Liver (tissue), 9 donors: Measurements from ENCODE around the gene TBRG4. TPM values are rescaled to one million over a fixed set of nuclear protein-coding genes. Genes with fewer than 3 reads are reported as not detected.

Source experiments
- DNase-seq: peaks from one replicate; pipeline ENCODE4 v3.0.0-alpha.2; 2017; ENCODE audit warnings: low spot score
- H3K27ac ChIP-seq, 2 donors: one replicate each; pipeline ENCODE4 v1.7.0; 2013; ENCODE audit warnings: inconsistent platforms in 2 of 2, low read length in 2 of 2, control low read depth in 1 of 2, low read depth in 1 of 2, mild to moderate bottlenecking in 1 of 2
- H3K27me3 ChIP-seq, 4 donors: one replicate each; pipeline versions ENCODE4 v1.6.1 to v1.7.0; 2013; ENCODE audit warnings: low read length in 3 of 4, inconsistent platforms in 1 of 4, mild to moderate bottlenecking in 1 of 4, moderate library complexity in 1 of 4; ENCODE audit not compliant: control insufficient read depth in 4 of 4, insufficient read depth in 4 of 4
- H3K36me3 ChIP-seq, 4 donors: one replicate each; pipeline versions ENCODE4 v1.6.1 to v1.7.0; 2013; ENCODE audit warnings: low read length in 3 of 4, mild to moderate bottlenecking in 3 of 4, low read depth in 1 of 4, moderate library complexity in 1 of 4; ENCODE audit not compliant: control insufficient read depth in 4 of 4, insufficient read depth in 3 of 4
- H3K4me1 ChIP-seq, 4 donors: one replicate each; pipeline versions ENCODE4 v1.6.1 to v1.7.0; 2013; ENCODE audit warnings: low read length in 3 of 4, mild to moderate bottlenecking in 3 of 4, moderate library complexity in 1 of 4; ENCODE audit not compliant: control insufficient read depth in 4 of 4, insufficient read depth in 4 of 4
- H3K4me3 ChIP-seq, 3 donors: one replicate each; pipeline versions ENCODE4 v1.6.1 to v1.7.0; 2013; ENCODE audit warnings: low read length in 3 of 3, control low read depth in 1 of 3, low read depth in 1 of 3, mild to moderate bottlenecking in 1 of 3
- H3K9ac ChIP-seq, 2 donors: one replicate each; pipeline ENCODE4 v1.7.0; 2013; ENCODE audit warnings: low read length in 2 of 2, mild to moderate bottlenecking in 2 of 2, moderate library complexity in 2 of 2, control low read depth in 1 of 2, low read depth in 1 of 2
- H3K9me3 ChIP-seq, 4 donors: one replicate each; pipeline versions ENCODE4 v1.6.1 to v1.7.0; 2013; ENCODE audit warnings: low read length in 3 of 4; ENCODE audit not compliant: control insufficient read depth in 4 of 4
- EGR1 ChIP-seq, 2 donors: IDR thresholded peaks; 2 replicates each; pipeline ENCODE4 v1.6.1; 2016 to 2018; ENCODE audit warnings: antibody characterized with exemption in 2 of 2, low read depth in 2 of 2
- FOXA1 ChIP-seq: IDR thresholded peaks from 2 replicates; pipeline ENCODE4 v1.6.1; 2016; ENCODE audit warnings: antibody characterized with exemption
- FOXA2 ChIP-seq: IDR thresholded peaks from 2 replicates; pipeline ENCODE4 v1.6.1; 2016; ENCODE audit warnings: antibody characterized with exemption
- GABPA ChIP-seq, 2 donors: IDR thresholded peaks in 1 of 2; conservative IDR thresholded peaks in 1 of 2; 2 replicates each; pipeline ENCODE4 v1.6.1; 2016; ENCODE audit warnings: antibody characterized with exemption in 2 of 2, mild to moderate bottlenecking in 1 of 2, moderate library complexity in 1 of 2
- HNF4A ChIP-seq, 2 donors: conservative IDR thresholded peaks; 2 replicates each; pipeline ENCODE4 v1.6.1; 2016; ENCODE audit warnings: antibody characterized with exemption in 2 of 2, mild to moderate bottlenecking in 2 of 2
- HNF4G ChIP-seq: IDR thresholded peaks from 2 replicates; pipeline ENCODE4 v1.6.1; 2016; ENCODE audit warnings: antibody characterized with exemption
- JUND ChIP-seq, 2 donors: IDR thresholded peaks; 2 replicates each; pipeline ENCODE4 v1.6.1; 2016; ENCODE audit warnings: antibody characterized with exemption in 2 of 2
- NR2F2 ChIP-seq: IDR thresholded peaks from 2 replicates; pipeline ENCODE4 v1.6.1; 2016; ENCODE audit warnings: antibody characterized with exemption
- RAD21 ChIP-seq, 2 donors: IDR thresholded peaks; 2 replicates each; pipeline ENCODE4 v1.6.1; 2016; ENCODE audit warnings: antibody characterized with exemption in 2 of 2, mild to moderate bottlenecking in 2 of 2
- RXRA ChIP-seq, 2 donors: IDR thresholded peaks; 2 replicates each; pipeline ENCODE4 v1.6.1; 2017 to 2018; ENCODE audit warnings: antibody characterized with exemption in 2 of 2, mild to moderate bottlenecking in 1 of 2
- SP1 ChIP-seq: IDR thresholded peaks from 2 replicates; pipeline ENCODE4 v1.6.1; 2018; ENCODE audit warnings: antibody characterized with exemption, mild to moderate bottlenecking
- TAF1 ChIP-seq: conservative IDR thresholded peaks from 2 replicates; pipeline ENCODE4 v1.6.1; 2016; ENCODE audit warnings: antibody characterized with exemption, mild to moderate bottlenecking
- YY1 ChIP-seq: IDR thresholded peaks from 2 replicates; pipeline ENCODE4 v1.6.1; 2016; ENCODE audit warnings: antibody characterized with exemption, mild to moderate bottlenecking
- WGBS: extraction: QIAGEN DNeasy Blood & Tissue Kit; methylation state at CpG from one replicate; pipeline ENCODE4 v1.1.7; 2013; 5-methylcytosine and 5-hydroxymethylcytosine counted together
- polyA plus RNA-seq, 2 donors: library from polyadenylated mRNA; stranded (reverse) in 1 of 2; unstranded in 1 of 2; fragments of 200-250 nt in 1 of 2; fragments of >200 nt in 1 of 2; fragmentation: Nextera tagmentation in 1 of 2; extraction: Ambion mirVana in 1 of 2; gene quantifications; one replicate each; pipeline versions ENCODE4 v1.2.1 to v1.2.3, GENCODE V29; 2013 to 2015
- total RNA-seq, 2 donors: library from RNA; depleted of rRNA; stranded (reverse); fragments of >200 nt; gene quantifications; one replicate each; pipeline ENCODE4 v1.2.3, GENCODE V29; 2014
- TF ChIP-seq, protein P1 (sequence below): IDR thresholded peaks from 2 replicates; pipeline ENCODE4 v1.6.1; 2016; ENCODE audit warnings: antibody characterized with exemption
- TF ChIP-seq, protein P2 (sequence below): IDR thresholded peaks from 2 replicates; pipeline ENCODE4 v1.6.1; 2016; ENCODE audit warnings: antibody characterized with exemption, mild to moderate bottlenecking
- TF ChIP-seq, protein P3 (sequence below): fragments of 150-350 bp; IDR thresholded peaks from 2 replicates; pipeline ENCODE4 v1.5.1; 2017; ENCODE audit warnings: improper control_type of control experiment, low read depth, low read length; ENCODE audit not compliant: missing input control
- TF ChIP-seq, protein P4 (sequence below): IDR thresholded peaks from 2 replicates; pipeline ENCODE4 v1.6.1; 2016; ENCODE audit warnings: antibody characterized with exemption
- TF ChIP-seq, protein P5 (sequence below): IDR thresholded peaks from 2 replicates; pipeline ENCODE4 v1.6.1; 2016; ENCODE audit warnings: antibody characterized with exemption
- donor health status: healthy.
- donor health status: healthy.
- donor health status: healthy.
- donor health status: healthy.
- donor health status: healthy.

Gene TBRG4
- total and polyA plus RNA-seq, 4 donors = 30.3 to 47.6 (median 38.2) TPM

DNA sequence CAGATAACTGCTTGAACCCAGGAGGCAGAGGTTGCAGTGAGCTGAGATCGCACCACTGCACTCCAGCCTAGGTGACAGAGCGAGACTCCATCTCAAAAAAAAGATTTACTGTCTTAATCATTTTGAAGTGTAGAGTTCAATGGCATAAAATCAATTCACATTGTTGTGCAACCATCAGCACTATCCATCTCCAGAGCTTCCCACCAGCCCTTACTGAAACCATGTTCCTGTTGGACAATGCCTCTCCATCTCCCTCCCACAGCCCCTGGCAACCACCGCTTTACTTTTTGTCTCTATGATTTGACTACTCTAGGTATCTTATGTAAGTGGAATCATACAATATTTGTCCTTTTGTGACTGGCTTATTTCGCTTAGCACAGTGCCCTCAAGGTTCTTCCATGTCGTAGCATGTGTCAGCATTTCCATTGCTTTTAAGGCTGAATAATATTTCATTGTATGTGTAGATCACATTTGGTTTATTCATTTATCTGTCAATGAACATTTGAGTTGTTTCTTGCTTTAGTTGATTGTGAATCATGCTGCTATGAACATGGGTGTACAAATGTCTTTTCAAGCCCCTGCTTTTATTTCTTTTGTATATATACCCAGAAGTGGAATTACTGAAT lies 55.8 kb downstream of the TBRG4 start:
- H3K36me3 ChIP-seq = peaks cover 0 to 9% (median 2%) of the 10 kb centered on the region in 4 donors
- no peak overlapping the region for H3K27ac ChIP-seq
- peaks cover 0 to 3% (median 0%) of the 10 kb centered on the region in 4 donors for H3K4me1 ChIP-seq
- TF ChIP-seq HNF4G = no peak
- TF ChIP-seq EGR1 (IDR thresholded peaks at IDR 0.05; ENCODE audit: low read depth in 2 of 2) = no peak
- TF ChIP-seq JUND (IDR thresholded peaks at IDR 0.05) = no peak
- H3K9ac ChIP-seq = no peak overlapping the region
- H3K4me3 ChIP-seq = no peak overlapping the region
- H3K9me3 ChIP-seq = no peaks in the 10 kb centered on the region
- no peak for DNase-seq
- H3K27me3 ChIP-seq = no peaks in the 10 kb centered on the region
- 97% methylated on average over 5 of the region's 5 CpGs for WGBS

DNA sequence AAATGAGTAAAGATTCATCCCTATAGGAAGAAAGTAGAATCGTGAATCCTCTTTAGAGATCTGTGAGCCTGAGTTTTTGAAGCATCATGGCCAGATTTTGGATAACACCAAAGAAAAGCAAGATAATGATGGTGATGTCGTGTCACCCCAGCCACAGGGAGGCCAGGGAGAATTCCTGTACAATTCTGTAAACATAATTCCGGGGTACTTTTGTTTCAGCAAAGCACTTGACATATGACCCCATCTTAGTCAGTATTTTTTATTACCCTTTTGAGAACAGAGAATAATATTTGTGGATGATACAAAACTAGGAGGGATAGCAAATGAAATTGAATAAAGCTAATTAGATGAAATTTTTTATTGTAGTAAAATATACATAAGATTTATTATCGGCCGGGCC lies 56.5 kb downstream of the TBRG4 start:
- DNase-seq = no peak
- H3K27ac ChIP-seq = no peak overlapping the region
- peaks cover 0 to 3% (median 0%) of the 10 kb centered on the region in 4 donors for H3K4me1 ChIP-seq
- H3K4me3 ChIP-seq = no peak overlapping the region
- H3K9ac ChIP-seq = no peak overlapping the region
- WGBS = 95% methylated on average over 5 of the region's 5 CpGs
- no peaks in the 10 kb centered on the region for H3K27me3 ChIP-seq
- TF ChIP-seq, protein P1, sequence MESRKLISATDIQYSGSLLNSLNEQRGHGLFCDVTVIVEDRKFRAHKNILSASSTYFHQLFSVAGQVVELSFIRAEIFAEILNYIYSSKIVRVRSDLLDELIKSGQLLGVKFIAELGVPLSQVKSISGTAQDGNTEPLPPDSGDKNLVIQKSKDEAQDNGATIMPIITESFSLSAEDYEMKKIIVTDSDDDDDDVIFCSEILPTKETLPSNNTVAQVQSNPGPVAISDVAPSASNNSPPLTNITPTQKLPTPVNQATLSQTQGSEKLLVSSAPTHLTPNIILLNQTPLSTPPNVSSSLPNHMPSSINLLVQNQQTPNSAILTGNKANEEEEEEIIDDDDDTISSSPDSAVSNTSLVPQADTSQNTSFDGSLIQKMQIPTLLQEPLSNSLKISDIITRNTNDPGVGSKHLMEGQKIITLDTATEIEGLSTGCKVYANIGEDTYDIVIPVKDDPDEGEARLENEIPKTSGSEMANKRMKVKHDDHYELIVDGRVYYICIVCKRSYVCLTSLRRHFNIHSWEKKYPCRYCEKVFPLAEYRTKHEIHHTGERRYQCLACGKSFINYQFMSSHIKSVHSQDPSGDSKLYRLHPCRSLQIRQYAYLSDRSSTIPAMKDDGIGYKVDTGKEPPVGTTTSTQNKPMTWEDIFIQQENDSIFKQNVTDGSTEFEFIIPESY = no peak
- TF ChIP-seq EGR1 (IDR thresholded peaks at IDR 0.05; ENCODE audit: low read depth in 2 of 2) (no peak), SP1 (no peak), FOXA1 (no peak), HNF4A (conservative IDR thresholded peaks at IDR 0.05) (no peak), RAD21 (IDR thresholded peaks at IDR 0.05) (no peak), JUND (IDR thresholded peaks at IDR 0.05) (no peak), HNF4G (no peak), YY1 (no peak), RXRA (IDR thresholded peaks at IDR 0.05) (no peak), FOXA2 (no peak), NR2F2 (no peak), GABPA (IDR thresholded peaks at IDR 0.05 in 1 of 2, conservative IDR thresholded peaks at IDR 0.05 in 1 of 2) (no peak), TAF1 (no peak)
- TF ChIP-seq, protein P2, sequence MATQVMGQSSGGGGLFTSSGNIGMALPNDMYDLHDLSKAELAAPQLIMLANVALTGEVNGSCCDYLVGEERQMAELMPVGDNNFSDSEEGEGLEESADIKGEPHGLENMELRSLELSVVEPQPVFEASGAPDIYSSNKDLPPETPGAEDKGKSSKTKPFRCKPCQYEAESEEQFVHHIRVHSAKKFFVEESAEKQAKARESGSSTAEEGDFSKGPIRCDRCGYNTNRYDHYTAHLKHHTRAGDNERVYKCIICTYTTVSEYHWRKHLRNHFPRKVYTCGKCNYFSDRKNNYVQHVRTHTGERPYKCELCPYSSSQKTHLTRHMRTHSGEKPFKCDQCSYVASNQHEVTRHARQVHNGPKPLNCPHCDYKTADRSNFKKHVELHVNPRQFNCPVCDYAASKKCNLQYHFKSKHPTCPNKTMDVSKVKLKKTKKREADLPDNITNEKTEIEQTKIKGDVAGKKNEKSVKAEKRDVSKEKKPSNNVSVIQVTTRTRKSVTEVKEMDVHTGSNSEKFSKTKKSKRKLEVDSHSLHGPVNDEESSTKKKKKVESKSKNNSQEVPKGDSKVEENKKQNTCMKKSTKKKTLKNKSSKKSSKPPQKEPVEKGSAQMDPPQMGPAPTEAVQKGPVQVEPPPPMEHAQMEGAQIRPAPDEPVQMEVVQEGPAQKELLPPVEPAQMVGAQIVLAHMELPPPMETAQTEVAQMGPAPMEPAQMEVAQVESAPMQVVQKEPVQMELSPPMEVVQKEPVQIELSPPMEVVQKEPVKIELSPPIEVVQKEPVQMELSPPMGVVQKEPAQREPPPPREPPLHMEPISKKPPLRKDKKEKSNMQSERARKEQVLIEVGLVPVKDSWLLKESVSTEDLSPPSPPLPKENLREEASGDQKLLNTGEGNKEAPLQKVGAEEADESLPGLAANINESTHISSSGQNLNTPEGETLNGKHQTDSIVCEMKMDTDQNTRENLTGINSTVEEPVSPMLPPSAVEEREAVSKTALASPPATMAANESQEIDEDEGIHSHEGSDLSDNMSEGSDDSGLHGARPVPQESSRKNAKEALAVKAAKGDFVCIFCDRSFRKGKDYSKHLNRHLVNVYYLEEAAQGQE = no peak
- TF ChIP-seq, protein P3, sequence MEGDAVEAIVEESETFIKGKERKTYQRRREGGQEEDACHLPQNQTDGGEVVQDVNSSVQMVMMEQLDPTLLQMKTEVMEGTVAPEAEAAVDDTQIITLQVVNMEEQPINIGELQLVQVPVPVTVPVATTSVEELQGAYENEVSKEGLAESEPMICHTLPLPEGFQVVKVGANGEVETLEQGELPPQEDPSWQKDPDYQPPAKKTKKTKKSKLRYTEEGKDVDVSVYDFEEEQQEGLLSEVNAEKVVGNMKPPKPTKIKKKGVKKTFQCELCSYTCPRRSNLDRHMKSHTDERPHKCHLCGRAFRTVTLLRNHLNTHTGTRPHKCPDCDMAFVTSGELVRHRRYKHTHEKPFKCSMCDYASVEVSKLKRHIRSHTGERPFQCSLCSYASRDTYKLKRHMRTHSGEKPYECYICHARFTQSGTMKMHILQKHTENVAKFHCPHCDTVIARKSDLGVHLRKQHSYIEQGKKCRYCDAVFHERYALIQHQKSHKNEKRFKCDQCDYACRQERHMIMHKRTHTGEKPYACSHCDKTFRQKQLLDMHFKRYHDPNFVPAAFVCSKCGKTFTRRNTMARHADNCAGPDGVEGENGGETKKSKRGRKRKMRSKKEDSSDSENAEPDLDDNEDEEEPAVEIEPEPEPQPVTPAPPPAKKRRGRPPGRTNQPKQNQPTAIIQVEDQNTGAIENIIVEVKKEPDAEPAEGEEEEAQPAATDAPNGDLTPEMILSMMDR = no peak
- TF ChIP-seq, protein P4, sequence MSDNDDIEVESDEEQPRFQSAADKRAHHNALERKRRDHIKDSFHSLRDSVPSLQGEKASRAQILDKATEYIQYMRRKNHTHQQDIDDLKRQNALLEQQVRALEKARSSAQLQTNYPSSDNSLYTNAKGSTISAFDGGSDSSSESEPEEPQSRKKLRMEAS = no peak
- TF ChIP-seq, protein P5, sequence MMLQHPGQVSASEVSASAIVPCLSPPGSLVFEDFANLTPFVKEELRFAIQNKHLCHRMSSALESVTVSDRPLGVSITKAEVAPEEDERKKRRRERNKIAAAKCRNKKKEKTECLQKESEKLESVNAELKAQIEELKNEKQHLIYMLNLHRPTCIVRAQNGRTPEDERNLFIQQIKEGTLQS = no peak
- H3K36me3 ChIP-seq = peaks cover 1 to 9% (median 4%) of the 10 kb centered on the region in 4 donors
- H3K9me3 ChIP-seq = no peaks in the 10 kb centered on the region
